Keratinocyte (primary cell): ENCODE measurements around the gene TRPT1. TPM values are rescaled to one million over a fixed set of nuclear protein-coding genes. Genes with fewer than 3 reads are reported as not detected.

ENCODE experiments used
- DNase-seq: peaks from one replicate; pipeline ENCODE4 v3.0.0-alpha.2; 2011; ENCODE audit warnings: low read depth, missing footprints, low spot score
- FAIRE-seq: peaks from 2 replicates; lab custom pipeline; 2011; peaks lifted over from hg19 to GRCh38; lab: Jason Lieb, UNC
- H2AFZ ChIP-seq: 2 replicates; pipeline ENCODE4 v1.6.0; 2012; ENCODE audit warnings: low read length, control low read depth, inconsistent platforms; ENCODE audit not compliant: control insufficient read depth
- H3K27ac ChIP-seq: 2 replicates; pipeline ENCODE4 v1.5.1; 2011; ENCODE audit warnings: low read length; ENCODE audit not compliant: control insufficient read depth, insufficient read depth
- H3K27me3 ChIP-seq: 3 replicates; pipeline ENCODE4 v1.6.0; 2011; ENCODE audit warnings: low read length; ENCODE audit not compliant: control insufficient read depth, insufficient read depth; ENCODE audit errors: extremely low read depth
- H3K36me3 ChIP-seq, 2 experiments: 2 replicates in 1 of 2; 3 replicates in 1 of 2; pipeline ENCODE4 v1.5.1; 2011; ENCODE audit warnings: low read length in 2 of 2, mild to moderate bottlenecking in 1 of 2; ENCODE audit not compliant: control insufficient read depth in 2 of 2, insufficient read depth in 2 of 2; ENCODE audit errors: extremely low read depth in 1 of 2
- H3K4me1 ChIP-seq: 3 replicates; pipeline ENCODE4 v1.5.1; 2011; ENCODE audit warnings: low read length; ENCODE audit not compliant: control insufficient read depth, insufficient read depth; ENCODE audit errors: extremely low read depth
- H3K4me2 ChIP-seq: 3 replicates; pipeline ENCODE4 v1.6.0; 2011; ENCODE audit warnings: low read depth, low read length; ENCODE audit not compliant: control insufficient read depth, insufficient read depth; ENCODE audit errors: extremely low read depth
- H3K4me3 ChIP-seq, 3 experiments: fragments of 200-600 bp in 1 of 3; sonication (generic) in 1 of 3; 2 replicates in 2 of 3; 3 replicates in 1 of 3; pipeline ENCODE4 v1.5.1; 2011 to 2016; ENCODE audit warnings: low read length in 3 of 3, mild to moderate bottlenecking in 3 of 3, control low read depth in 2 of 3, inconsistent platforms in 1 of 3, low read depth in 1 of 3, mixed read lengths in 1 of 3, mixed run types in 1 of 3, moderate library complexity in 1 of 3; ENCODE audit not compliant: control insufficient read depth in 2 of 3, insufficient read depth in 2 of 3; ENCODE audit errors: extremely low read depth in 1 of 3
- H3K79me2 ChIP-seq: 2 replicates; pipeline ENCODE4 v1.6.0; 2012; ENCODE audit warnings: low read length; ENCODE audit not compliant: control insufficient read depth, insufficient read depth
- H3K9ac ChIP-seq: 3 replicates; pipeline ENCODE4 v1.6.0; 2011; ENCODE audit warnings: low read length; ENCODE audit not compliant: control insufficient read depth, insufficient read depth; ENCODE audit errors: extremely low read depth
- H3K9me1 ChIP-seq: 3 replicates; pipeline ENCODE4 v1.6.0; 2011; ENCODE audit warnings: low read length; ENCODE audit not compliant: control insufficient read depth, insufficient read depth; ENCODE audit errors: extremely low read depth
- H3K9me3 ChIP-seq: 2 replicates; pipeline ENCODE4 v1.5.1; 2012; ENCODE audit warnings: low read depth, low read length; ENCODE audit not compliant: control insufficient read depth
- H4K20me1 ChIP-seq: 3 replicates; pipeline ENCODE4 v1.6.0; 2011; ENCODE audit warnings: low read length; ENCODE audit not compliant: control insufficient read depth, insufficient read depth; ENCODE audit errors: extremely low read depth
- EZH2 ChIP-seq: IDR thresholded peaks from one replicate; pipeline ENCODE4 v1.6.1; 2012; ENCODE audit warnings: inconsistent platforms, mild to moderate bottlenecking, low read length, moderate library complexity
- dilution Hi-C: fragments of 300-500 bp; cut with MboI; formaldehyde crosslinking; loops from one replicate; pipeline ENCODE4 v1.7.0; 2020; ENCODE audit warnings: low sequenced_read_pairs; ENCODE audit not compliant: extremely low pct_ligation_motif_present
- polyA plus RNA-seq, 5 experiments: library from polyadenylated mRNA; depleted of rRNA in 3 of 5; stranded (reverse) in 3 of 5; stranded (forward) in 1 of 5; unstranded in 1 of 5; fragments of >200 nt; gene quantifications; 1 replicate in 1 of 5; 2 replicates in 3 of 5; 3 replicates in 1 of 5; pipeline versions ENCODE4 v1.2.1 to v1.2.3, GENCODE V29; 2011 to 2012; ENCODE audit warnings: missing spikeins in 2 of 5, low read depth in 1 of 5, low replicate concordance in 1 of 5
- TF ChIP-seq, protein P1 (sequence below), 3 experiments: IDR thresholded peaks in 1 of 3; conservative IDR thresholded peaks in 1 of 3; optimal IDR thresholded peaks in 1 of 3; 2 replicates in 2 of 3; 3 replicates in 1 of 3; pipeline versions ENCODE3 to v1.5.1; 2011; ENCODE audit warnings: low read length in 3 of 3, mild to moderate bottlenecking in 3 of 3, moderate library complexity in 2 of 3, control low read depth in 1 of 3, inconsistent platforms in 1 of 3; ENCODE audit not compliant: insufficient read depth in 2 of 3; ENCODE audit errors: extremely low read depth in 1 of 3

TRPT1 gene
- polyA plus RNA-seq, 1 donor (not counting 4 experiments of a cell fraction or from before 2014, with no cell fraction given): 15.5 TPM

DNA sequence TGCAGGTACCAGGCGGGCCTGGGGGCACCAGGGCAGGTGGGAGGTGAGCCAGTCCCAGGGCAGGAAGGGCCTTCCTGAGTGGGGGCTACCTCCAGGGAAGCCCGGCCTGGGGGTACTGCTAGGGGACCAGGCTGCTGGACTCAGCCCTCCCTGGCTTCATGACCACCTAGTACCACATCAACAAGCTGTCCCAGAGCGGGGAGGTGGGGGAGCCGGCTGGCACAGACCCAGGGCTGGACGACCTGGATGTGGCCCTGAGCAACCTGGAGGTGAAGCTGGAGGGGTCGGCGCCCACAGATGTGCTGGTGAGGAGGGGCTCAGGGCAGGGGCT is 6.7 kb downstream of the TRPT1 start:
- Histone ChIP-seq H3K79me2 (no peaks in the 10 kb centered on the region), H3K4me1 (peaks cover 10% of the 10 kb centered on the region), H4K20me1 (no peaks in the 10 kb centered on the region), H3K9me1 (no peaks in the 10 kb centered on the region), H3K9ac (no peak overlapping the region), H3K4me3 (no peak overlapping the region), H3K9me3 (no peaks in the 10 kb centered on the region), H2AFZ (no peak overlapping the region), H3K27me3 (no peaks in the 10 kb centered on the region), H3K27ac (no peak overlapping the region), H3K4me2 (no peak overlapping the region), H3K36me3 (peaks cover 2 to 6% of the 10 kb centered on the region in 2 experiments)
- dilution Hi-C loops: no loop called here
- no peak for TF ChIP-seq EZH2
- TF ChIP-seq, protein P1, sequence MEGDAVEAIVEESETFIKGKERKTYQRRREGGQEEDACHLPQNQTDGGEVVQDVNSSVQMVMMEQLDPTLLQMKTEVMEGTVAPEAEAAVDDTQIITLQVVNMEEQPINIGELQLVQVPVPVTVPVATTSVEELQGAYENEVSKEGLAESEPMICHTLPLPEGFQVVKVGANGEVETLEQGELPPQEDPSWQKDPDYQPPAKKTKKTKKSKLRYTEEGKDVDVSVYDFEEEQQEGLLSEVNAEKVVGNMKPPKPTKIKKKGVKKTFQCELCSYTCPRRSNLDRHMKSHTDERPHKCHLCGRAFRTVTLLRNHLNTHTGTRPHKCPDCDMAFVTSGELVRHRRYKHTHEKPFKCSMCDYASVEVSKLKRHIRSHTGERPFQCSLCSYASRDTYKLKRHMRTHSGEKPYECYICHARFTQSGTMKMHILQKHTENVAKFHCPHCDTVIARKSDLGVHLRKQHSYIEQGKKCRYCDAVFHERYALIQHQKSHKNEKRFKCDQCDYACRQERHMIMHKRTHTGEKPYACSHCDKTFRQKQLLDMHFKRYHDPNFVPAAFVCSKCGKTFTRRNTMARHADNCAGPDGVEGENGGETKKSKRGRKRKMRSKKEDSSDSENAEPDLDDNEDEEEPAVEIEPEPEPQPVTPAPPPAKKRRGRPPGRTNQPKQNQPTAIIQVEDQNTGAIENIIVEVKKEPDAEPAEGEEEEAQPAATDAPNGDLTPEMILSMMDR (optimal IDR thresholded peaks at IDR 0.05 in 1 of 3, IDR thresholded peaks at IDR 0.05 in 1 of 3, conservative IDR thresholded peaks at IDR 0.05 in 1 of 3; ENCODE audit: extremely low read depth in 1 of 3, insufficient read depth in 2 of 3, low read length in 3 of 3): no peak
- no peak for DNase-seq
- no peak for FAIRE-seq

DNA sequence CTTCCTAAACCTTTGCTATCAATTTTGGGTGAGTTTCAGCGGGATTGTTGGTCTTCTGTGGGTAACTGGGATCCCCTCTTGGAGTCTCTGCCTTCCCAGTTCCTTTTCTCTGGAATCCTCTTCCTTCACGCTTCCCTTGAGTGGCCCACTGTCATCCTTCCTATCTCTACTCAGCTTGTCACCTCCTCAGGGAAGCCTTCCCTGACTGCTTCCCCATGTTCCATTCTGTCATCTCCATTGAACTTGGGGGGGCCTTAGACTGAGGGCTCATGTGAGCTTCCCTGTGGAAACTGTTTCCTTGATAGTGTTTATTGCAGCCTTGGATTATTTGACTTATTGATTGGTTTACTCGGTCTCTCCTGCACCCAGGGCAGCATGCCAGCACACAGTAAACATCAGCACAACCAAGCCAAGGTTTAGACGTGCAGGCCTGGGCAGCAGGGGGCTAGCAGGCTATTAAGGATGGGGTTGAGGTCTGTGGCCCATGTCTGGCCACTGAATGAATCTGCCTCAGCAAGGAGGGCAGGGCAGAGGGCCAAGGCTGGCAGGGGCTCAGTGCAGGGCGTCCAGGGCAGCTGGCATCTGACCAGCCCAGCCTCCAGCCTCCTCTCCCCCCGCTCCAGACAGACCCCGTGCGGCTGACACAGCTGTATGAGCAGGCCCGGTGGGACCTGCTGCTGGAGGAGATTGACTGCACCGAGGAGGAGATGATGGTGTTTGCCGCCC is 7.2 kb downstream of the TRPT1 start:
- Histone ChIP-seq H3K27me3 (no peaks in the 10 kb centered on the region), H2AFZ (no peak overlapping the region), H4K20me1 (no peaks in the 10 kb centered on the region), H3K9ac (no peak overlapping the region), H3K9me3 (no peaks in the 10 kb centered on the region), H3K79me2 (no peaks in the 10 kb centered on the region), H3K4me1 (peaks cover 4% of the 10 kb centered on the region), H3K4me2 (no peak overlapping the region), H3K27ac (no peak overlapping the region), H3K9me1 (no peaks in the 10 kb centered on the region), H3K4me3 (no peak overlapping the region), H3K36me3 (peaks cover 0 to 6% of the 10 kb centered on the region in 2 experiments)
- DNase-seq (no peak), FAIRE-seq (no peak)
- dilution Hi-C loops: no loop called here
- TF ChIP-seq, protein P1 (optimal IDR thresholded peaks at IDR 0.05 in 1 of 3, IDR thresholded peaks at IDR 0.05 in 1 of 3, conservative IDR thresholded peaks at IDR 0.05 in 1 of 3; ENCODE audit: extremely low read depth in 1 of 3, insufficient read depth in 2 of 3, low read length in 3 of 3): no peak
- no peak for TF ChIP-seq EZH2
